GM21390 (cell line): Measurements from ENCODE around the gene TMEM101.
"Not testable (repeated sequence)": the region's sequence is repeated elsewhere in the genome, so short reads cannot be mapped to it uniquely, and the experiment has no call there.

Source experiments
- ATAC-seq: cut with Tn5 transposase; IDR thresholded peaks from one replicate; pipeline ENCODE4 v1.9.1; 2021; ENCODE audit not compliant: unreplicated experiment

The TMEM101 gene

GRCh38 chr17:44014437-44015172 is at the start of gene TMEM101:
Gene TMEM101 (minus strand): TSS chr17:44014963. CDS start chr17:44014952, 11 bp downstream.
- ATAC-seq = peak; percentile 80

- no peak for ATAC-seq
These were observed 49.2 kb upstream of the TMEM101 start for GRCh38 chr17:44063704-44064639.

- ATAC-seq = no peak
These were observed 48.1 kb upstream of the TMEM101 start for GRCh38 chr17:44062871-44063270.

GRCh38 chr17:44061446-44061845 is 46.7 kb upstream of the TMEM101 start:
- no peak for ATAC-seq

GRCh38 chr17:44059101-44059892 is 44.5 kb upstream of the TMEM101 start:
- no peak for ATAC-seq

GRCh38 chr17:44053125-44053872 is 38.5 kb upstream of the TMEM101 start:
- no peak for ATAC-seq

- ATAC-seq = no peak
These were observed 34.7 kb upstream of the TMEM101 start for GRCh38 chr17:44049294-44050060.

- ATAC-seq = not testable (repeated sequence)
These were observed 32.1 kb upstream of the TMEM101 start for GRCh38 chr17:44046893-44047292.

GRCh38 chr17:44045486-44045885 is 30.7 kb upstream of the TMEM101 start:
- ATAC-seq = no peak

GRCh38 chr17:44044071-44044470 is 29.3 kb upstream of the TMEM101 start:
- no peak for ATAC-seq

- ATAC-seq = no peak
These were observed 28.5 kb upstream of the TMEM101 start for GRCh38 chr17:44043272-44043696.

- ATAC-seq = no peak
These were observed 25.3 kb upstream of the TMEM101 start for GRCh38 chr17:44039829-44040635.

- ATAC-seq = no peak
These were observed 23.8 kb upstream of the TMEM101 start for GRCh38 chr17:44038604-44039011.

- no peak for ATAC-seq
These were observed 22.7 kb upstream of the TMEM101 start for GRCh38 chr17:44037471-44037870.

- not testable (repeated sequence) for ATAC-seq
These were observed 19.9 kb upstream of the TMEM101 start for GRCh38 chr17:44034688-44035087.

- ATAC-seq = no peak
These were observed 19.2 kb upstream of the TMEM101 start for GRCh38 chr17:44033861-44034408.

GRCh38 chr17:44030482-44030881 is 15.7 kb upstream of the TMEM101 start:
- no peak for ATAC-seq

- no peak for ATAC-seq
These were observed 15.0 kb upstream of the TMEM101 start for GRCh38 chr17:44029736-44030135.
